Measurements from ENCODE around the gene CHRNA4.

The CHRNA4 gene

DNA sequence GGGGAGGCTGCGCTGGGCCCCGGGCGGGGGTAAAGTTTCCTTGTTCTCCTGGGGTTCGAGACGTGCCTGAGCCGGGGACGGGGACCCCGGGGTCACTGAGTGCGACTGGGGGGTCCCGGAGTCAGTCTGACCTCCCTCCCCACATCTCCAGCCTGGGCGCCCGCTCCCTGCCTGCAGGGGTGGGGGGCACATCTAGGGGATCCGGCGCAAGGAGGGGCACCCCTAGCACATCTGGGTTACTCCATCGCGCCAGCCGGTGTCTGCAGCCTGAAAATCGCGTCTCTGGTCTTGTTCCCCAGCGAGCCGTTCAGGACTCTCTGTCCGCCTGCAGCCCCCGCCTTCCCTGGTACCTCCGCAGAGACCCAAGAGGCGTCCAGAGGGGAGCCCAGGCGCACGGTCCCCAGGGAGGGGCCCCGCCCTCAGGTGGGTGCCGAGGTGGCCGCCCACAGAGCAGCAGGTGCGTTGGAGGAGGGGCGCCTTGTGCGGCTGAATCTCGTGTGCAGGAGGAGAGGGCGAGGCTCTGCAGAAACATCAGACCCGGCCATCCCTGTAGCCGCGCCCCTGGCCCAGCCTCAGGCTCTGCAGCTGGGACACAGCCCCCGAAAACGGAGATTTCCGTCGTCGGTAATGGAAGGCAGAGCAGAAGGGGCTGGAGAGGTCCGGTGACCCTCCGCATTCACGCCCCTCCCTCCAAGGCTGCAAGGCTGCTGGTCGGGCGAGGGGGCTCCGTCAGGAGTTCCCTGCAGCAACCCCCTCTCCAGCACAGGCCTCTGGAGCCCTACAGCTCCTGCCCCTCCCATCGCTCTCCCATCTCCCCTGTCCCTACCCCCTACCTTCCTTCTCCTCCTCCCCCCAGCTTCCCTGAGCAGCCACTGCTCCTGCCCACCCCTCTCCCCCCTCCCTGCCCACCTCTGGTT is 628 bp upstream of the CHRNA4 start:
- TF ChIP-seq, protein P1, sequence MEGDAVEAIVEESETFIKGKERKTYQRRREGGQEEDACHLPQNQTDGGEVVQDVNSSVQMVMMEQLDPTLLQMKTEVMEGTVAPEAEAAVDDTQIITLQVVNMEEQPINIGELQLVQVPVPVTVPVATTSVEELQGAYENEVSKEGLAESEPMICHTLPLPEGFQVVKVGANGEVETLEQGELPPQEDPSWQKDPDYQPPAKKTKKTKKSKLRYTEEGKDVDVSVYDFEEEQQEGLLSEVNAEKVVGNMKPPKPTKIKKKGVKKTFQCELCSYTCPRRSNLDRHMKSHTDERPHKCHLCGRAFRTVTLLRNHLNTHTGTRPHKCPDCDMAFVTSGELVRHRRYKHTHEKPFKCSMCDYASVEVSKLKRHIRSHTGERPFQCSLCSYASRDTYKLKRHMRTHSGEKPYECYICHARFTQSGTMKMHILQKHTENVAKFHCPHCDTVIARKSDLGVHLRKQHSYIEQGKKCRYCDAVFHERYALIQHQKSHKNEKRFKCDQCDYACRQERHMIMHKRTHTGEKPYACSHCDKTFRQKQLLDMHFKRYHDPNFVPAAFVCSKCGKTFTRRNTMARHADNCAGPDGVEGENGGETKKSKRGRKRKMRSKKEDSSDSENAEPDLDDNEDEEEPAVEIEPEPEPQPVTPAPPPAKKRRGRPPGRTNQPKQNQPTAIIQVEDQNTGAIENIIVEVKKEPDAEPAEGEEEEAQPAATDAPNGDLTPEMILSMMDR (IDR thresholded peaks at IDR 0.05; ENCODE audit: borderline replicate concordance, insufficient read depth, low read depth, low read length): no peak
- no peak overlapping the region for H3K4me3 ChIP-seq (ENCODE audit: low read depth, low read length)

DNA sequence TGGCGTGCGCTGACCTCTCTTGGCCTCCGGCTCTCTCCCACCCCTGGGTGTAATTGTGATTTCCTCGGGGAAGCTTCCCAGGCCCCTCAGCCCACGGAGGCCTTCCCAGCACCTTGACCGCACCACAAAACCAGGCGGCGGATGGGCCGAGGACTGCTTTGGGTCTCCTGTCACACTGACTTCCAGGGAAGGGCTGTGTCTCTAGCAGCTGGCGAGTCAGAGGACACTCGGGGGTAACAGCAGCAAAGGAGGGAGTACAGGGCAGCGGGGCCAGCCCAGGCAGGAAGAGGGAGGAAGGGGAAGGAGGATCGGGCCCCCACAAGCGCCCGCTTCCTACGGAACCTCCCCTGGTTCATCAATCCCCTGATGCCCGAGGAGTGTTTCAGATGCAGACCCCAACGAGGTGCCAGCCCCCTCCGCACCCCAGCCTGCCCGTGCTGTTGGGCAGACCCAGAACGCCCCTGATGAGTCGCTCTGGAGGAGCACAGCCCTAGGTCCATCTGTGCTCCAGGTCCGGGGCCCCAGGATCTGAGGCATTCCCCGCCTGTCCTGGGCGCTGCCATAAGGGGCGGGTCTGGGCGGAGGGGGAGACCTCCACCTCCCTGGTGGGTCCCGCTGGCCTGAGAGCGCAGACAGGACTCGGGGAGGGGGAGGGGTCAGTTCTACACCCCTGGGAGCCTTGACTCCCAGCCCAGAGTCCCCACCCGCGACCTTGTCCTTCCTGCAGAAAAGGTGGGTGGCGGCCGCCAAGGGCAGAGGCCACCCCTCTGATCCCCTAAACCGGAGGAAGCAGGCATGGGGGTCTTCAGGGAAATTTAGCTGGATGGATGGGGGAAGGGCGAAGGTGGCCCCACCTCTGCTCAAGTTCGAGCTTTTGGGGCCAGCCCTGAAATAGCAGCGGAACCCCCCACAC is 956 bp downstream of the CHRNA4 start:
- no peak overlapping the region for H3K4me3 ChIP-seq (ENCODE audit: low read depth, low read length)
- TF ChIP-seq, protein P1 (IDR thresholded peaks at IDR 0.05; ENCODE audit: borderline replicate concordance, insufficient read depth, low read depth, low read length): no peak

DNA sequence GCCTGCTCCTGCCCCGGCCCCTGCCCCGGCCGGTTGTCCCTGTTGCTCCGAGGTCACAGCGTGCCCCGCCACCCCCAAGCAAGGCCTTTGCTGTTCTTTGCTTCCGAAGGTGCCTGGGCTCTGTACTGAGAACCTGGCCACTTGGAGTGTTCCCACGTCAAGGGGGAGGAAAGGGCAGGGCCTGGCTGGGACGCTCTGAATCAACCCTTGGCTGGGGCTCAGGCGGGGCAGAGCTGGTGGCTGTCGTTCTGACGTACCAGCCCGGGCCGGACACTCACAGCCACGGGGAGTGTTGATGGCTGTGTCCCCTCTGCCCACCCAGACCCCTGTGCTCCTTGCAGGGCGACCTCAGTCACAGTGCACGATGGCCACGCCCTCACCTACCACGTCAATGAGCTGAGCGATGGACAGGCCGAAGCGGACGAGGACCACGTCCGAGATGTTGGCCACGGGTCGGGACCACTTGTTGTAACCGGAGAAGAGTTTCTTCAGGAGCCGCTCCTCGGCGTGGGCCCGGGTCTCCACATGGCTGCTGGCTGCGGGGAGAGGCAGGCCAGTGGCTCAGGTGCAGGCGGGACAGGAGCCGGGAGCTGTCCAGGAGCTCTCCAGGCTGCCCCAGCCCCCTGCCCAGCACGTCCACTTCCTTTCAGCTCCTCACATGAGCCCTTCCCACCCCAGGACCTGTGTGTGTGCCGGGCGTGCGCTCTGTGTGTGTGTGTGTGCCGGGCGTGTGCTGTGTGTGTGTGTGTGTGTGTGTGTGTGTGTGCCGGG is 1.8 kb downstream of the CHRNA4 start:
- TF ChIP-seq, protein P1 (IDR thresholded peaks at IDR 0.05; ENCODE audit: borderline replicate concordance, insufficient read depth, low read depth, low read length): no peak
- H3K4me3 ChIP-seq (ENCODE audit: low read depth, low read length): no peak overlapping the region

DNA sequence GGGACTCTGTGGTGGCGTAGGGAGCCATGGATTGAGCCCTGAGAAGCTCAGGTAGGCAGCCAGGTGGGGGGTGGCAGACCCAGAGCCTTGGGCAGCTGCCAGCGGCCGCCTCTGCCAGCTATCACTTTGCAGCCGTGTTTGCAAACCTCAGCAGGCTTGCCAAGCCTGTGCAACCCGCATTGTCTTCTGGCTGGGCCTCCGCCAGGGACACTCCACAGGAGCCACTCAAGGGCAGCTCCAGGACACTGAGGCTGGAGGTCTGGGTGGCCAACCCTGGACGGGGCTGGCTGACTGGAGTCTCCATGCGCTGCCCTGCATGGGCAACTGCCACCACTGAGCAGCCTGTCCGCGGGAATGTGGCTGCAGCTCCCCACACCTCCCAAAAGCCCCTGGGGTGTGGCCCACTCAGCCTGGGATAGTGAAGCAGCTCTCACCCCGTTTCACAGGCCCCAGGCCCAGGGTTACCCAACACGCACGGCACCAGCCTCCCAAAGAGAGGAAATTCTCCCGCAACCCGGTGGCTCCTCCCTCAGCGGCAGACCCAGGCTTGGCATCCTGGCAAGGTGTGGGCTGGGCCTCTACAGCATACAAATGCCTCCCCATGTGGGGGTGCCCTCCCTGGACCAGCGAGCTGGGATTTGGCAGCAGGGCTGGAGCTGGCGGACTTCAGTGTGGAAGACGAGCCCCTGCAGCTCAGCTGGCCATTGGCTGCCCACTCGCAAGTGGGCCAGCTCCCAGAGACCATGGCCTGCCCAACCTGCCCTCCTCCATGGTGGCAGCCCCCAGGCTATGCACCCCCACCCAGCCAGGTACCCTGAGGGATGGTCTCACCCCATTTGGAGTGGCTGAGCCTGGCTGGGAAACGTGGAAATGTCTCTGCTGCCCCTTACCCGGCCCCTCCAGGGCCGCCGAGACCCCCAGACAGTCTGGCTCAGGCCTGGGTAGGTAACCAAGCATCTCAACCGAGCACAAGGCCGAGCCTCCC is 2.9 kb downstream of the CHRNA4 start:
- no peak overlapping the region for H3K4me3 ChIP-seq (ENCODE audit: low read depth, low read length)
- TF ChIP-seq, protein P1 (IDR thresholded peaks at IDR 0.05; ENCODE audit: borderline replicate concordance, insufficient read depth, low read depth, low read length): no peak

DNA sequence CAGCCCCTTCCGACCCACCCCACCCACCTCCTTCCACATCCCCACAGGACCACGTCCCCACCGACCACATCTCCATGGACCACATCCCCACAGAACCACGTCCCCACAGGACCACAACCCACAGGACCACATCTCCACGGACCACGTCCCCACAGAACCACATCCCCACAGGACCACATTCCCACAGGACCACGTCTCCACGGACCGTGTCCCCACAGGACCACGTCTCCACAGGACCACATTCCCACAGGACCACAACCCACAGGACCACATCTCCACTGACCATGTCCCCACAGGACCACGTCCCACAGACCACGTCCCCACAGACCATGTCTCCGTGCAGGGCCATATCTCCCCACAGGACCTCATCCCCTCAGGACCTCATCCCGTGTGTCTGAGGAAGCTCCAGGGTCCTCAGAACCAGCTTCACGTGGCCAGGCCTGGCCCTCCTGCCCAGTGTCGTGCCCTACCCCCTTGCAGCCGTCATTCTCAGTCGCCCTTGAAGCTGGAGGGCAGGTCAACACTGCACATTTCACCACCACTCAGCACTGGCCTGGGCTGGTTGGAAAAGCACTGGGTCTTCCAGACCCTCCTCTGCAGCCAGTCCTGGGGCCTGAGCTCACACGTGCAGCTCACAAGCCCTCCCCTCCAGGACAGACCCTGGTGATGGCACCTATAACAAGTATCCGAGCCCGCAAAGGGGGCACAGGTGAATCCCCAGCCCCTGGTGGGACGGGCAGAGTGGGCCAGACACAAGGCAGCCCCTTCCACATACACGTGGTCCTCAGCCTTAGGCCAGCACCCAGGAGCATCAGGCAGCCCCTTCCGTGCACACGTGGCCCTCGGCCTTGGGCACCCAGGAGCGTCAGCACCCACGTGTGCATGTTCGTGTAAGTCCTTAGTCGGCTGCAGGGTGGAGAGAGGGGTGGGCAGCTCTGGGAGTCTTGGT is 3.9 kb downstream of the CHRNA4 start:
- H3K4me3 ChIP-seq (ENCODE audit: low read depth, low read length): no peak overlapping the region
- TF ChIP-seq, protein P1 (IDR thresholded peaks at IDR 0.05; ENCODE audit: borderline replicate concordance, insufficient read depth, low read depth, low read length): no peak
